Activated naive CD8-positive, alpha-beta T cell (primary cell): ENCODE measurements around the gene ZNF784.

Experiments used
- H3K27ac Mint-ChIP-seq: one replicate; pipeline ENCODE4 v1.8.0; 2021; ENCODE audit warnings: mixed read lengths
- H3K27me3 Mint-ChIP-seq: one replicate; pipeline ENCODE4 v1.8.0; 2021; ENCODE audit warnings: mixed read lengths
- H3K36me3 Mint-ChIP-seq: one replicate; pipeline ENCODE4 v1.8.0; 2021; ENCODE audit warnings: mixed read lengths
- H3K4me1 Mint-ChIP-seq: one replicate; pipeline ENCODE4 v1.8.0; 2021; ENCODE audit warnings: low read depth, mixed read lengths
- H3K4me3 Mint-ChIP-seq: one replicate; pipeline ENCODE4 v1.8.0; 2021; ENCODE audit warnings: mild to moderate bottlenecking, mixed read lengths
- H3K9me3 Mint-ChIP-seq: one replicate; pipeline ENCODE4 v1.8.0; 2021; ENCODE audit warnings: low read depth, mixed read lengths

ZNF784 gene

DNA sequence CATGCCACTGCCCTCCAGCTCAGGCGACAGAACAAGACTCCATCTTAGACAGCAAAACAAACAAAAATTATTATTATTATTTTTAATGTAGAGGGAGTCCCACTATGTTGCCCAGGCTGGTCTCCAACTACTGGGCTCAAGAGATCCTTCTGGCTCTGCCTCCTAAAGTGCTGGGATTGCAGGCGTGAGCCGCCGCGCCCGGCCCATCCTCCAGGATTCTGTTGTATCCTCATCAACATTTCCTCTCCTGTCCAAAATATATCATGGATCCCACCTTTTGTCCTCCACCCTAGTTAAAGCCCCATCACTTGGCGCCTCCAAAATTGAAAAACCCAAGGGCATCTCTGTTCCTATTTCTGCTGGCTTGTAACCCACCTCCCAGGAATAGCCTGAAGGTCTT, 1.2 kb downstream of the ZNF784 start:
- no peak overlapping the region for H3K4me3 Mint-ChIP-seq
- H3K27ac Mint-ChIP-seq: no peak overlapping the region

GRCh38 chr19:55622242-55622969, 2.0 kb downstream of the ZNF784 start:
- no peaks in the 10 kb centered on the region for H3K9me3 Mint-ChIP-seq
- no peaks in the 10 kb centered on the region for H3K36me3 Mint-ChIP-seq
- H3K4me3 Mint-ChIP-seq: no peak overlapping the region
- no peaks in the 10 kb centered on the region for H3K27me3 Mint-ChIP-seq
- no peak overlapping the region for H3K27ac Mint-ChIP-seq
- H3K4me1 Mint-ChIP-seq: peaks cover 58% of the 10 kb centered on the region

More for the DNA sequence above, 1.2 kb downstream of the ZNF784 start:
- Mint-ChIP-seq H3K4me1 (peaks cover 60% of the 10 kb centered on the region), H3K9me3 (no peaks in the 10 kb centered on the region), H3K36me3 (no peaks in the 10 kb centered on the region), H3K27me3 (no peaks in the 10 kb centered on the region)

DNA sequence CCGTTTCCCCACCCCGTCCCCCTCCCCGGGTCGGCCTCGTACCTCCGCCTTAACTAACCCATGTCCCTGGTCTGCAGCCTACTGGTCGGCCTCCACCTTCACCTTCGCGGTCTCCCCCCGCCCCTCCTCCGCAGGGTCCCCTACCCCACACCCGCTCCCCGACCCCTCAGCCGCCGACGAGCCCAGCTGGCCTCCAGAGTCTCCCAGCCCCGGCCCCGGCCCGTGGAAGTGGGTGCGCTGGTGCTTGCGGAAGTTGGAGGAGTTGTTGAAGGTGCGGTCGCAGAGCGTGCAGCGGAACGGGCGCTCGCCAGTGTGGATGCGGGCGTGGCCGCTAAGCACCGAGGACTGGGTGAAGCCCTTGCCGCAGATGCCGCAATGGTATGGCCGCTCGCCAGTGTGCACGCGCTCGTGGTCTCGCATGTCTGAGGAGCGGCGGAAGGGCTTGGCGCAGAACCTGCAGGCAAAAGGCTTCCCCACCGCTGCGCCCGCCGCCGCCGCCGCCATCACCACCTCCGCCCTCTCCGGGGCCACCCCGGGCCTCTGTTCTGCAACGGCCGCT, 2.6 kb downstream of the ZNF784 start:
- H3K9me3 Mint-ChIP-seq: no peaks in the 10 kb centered on the region
- peaks cover 54% of the 10 kb centered on the region for H3K4me1 Mint-ChIP-seq
- no peaks in the 10 kb centered on the region for H3K27me3 Mint-ChIP-seq
- no peak overlapping the region for H3K4me3 Mint-ChIP-seq
- no peak overlapping the region for H3K27ac Mint-ChIP-seq
- no peaks in the 10 kb centered on the region for H3K36me3 Mint-ChIP-seq

- Mint-ChIP-seq H3K27me3 (no peaks in the 10 kb centered on the region), H3K4me3 (peak overlapping the region; percentile 53), H3K4me1 (peaks cover 49% of the 10 kb centered on the region), H3K27ac (no peak overlapping the region), H3K9me3 (no peaks in the 10 kb centered on the region), H3K36me3 (no peaks in the 10 kb centered on the region)
Observed at GRCh38 chr19:55621205-55621672, 3.1 kb downstream of the ZNF784 start.

DNA sequence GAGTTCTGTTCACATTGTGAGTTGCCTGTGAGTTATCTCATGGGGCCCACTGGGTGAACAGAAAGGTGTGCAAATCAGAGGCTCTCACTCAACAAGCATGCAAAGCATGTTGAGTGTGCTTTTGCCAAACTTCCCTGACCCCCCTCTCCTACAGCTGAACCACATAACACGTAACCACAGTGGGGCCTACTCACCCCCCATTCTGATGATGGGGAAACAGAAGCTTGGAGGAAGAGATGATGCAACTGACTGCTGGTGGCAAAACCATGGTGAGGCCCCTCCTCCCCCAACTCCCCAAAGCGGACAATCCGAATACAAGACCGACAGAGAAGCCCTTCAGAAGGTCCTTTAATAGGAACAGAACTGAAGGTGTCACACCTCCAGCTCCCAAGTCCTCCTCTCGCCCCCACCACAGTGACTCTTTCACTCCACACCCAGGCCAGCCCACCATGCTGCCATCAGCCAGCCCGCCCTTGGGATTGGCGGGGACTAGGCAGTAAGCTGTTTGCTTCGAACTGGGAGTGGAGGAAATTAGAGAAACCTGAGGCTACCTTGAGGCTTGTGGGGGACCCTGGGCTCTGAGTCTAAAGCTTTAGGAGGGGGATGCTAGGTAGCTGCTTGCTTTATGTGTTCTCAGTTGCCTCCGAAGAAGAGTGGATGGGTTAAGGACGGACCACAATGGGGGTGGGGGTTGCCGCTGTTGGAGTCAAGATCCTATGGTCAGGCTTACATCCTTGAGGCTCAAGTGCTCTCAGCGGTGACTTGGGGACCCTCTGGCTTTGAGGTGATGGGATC, 3.8 kb downstream of the ZNF784 start:
- Mint-ChIP-seq H3K27me3 (no peaks in the 10 kb centered on the region), H3K4me1 (peaks cover 45% of the 10 kb centered on the region), H3K27ac (peak overlapping the region; percentile 77), H3K4me3 (peak overlapping the region; percentile 53), H3K9me3 (no peaks in the 10 kb centered on the region), H3K36me3 (no peaks in the 10 kb centered on the region)

GRCh38 chr19:55619286-55619685, 5.1 kb downstream of the ZNF784 start:
- no peak overlapping the region for H3K27ac Mint-ChIP-seq
- no peaks in the 10 kb centered on the region for H3K27me3 Mint-ChIP-seq
- H3K4me1 Mint-ChIP-seq: peaks cover 38% of the 10 kb centered on the region
- no peaks in the 10 kb centered on the region for H3K9me3 Mint-ChIP-seq
- no peak overlapping the region for H3K4me3 Mint-ChIP-seq
- no peaks in the 10 kb centered on the region for H3K36me3 Mint-ChIP-seq

- peaks cover 31% of the 10 kb centered on the region for H3K4me1 Mint-ChIP-seq
- H3K4me3 Mint-ChIP-seq: no peak overlapping the region
- peak overlapping the region; percentile 28 for H3K27ac Mint-ChIP-seq
- H3K27me3 Mint-ChIP-seq: no peaks in the 10 kb centered on the region
- H3K36me3 Mint-ChIP-seq: no peaks in the 10 kb centered on the region
- H3K9me3 Mint-ChIP-seq: no peaks in the 10 kb centered on the region
Observed at GRCh38 chr19:55618426-55618825, 5.9 kb downstream of the ZNF784 start.

DNA sequence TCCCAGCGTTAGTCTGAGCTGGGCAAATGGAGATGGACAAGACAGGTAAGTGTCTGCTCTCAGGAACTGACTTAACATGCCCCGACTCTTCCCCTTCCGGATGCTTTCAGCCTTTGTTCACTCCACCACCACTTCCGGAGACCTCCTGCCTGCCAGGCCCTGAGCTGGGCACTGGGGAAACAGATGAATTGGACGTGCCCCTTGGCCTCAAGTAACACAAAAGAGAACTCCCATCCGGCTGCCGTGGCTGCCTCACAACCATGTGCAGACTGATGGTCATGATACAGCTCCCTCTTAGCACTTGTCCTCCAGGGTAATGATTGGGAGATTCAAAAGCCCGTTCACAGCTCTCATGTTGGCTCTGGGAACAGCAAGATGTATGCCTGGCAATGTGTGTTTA, 6.9 kb downstream of the ZNF784 start:
- H3K27me3 Mint-ChIP-seq: no peaks in the 10 kb centered on the region
- no peaks in the 10 kb centered on the region for H3K36me3 Mint-ChIP-seq
- no peak overlapping the region for H3K4me3 Mint-ChIP-seq
- H3K27ac Mint-ChIP-seq: no peak overlapping the region
- peaks cover 28% of the 10 kb centered on the region for H3K4me1 Mint-ChIP-seq
- no peaks in the 10 kb centered on the region for H3K9me3 Mint-ChIP-seq

DNA sequence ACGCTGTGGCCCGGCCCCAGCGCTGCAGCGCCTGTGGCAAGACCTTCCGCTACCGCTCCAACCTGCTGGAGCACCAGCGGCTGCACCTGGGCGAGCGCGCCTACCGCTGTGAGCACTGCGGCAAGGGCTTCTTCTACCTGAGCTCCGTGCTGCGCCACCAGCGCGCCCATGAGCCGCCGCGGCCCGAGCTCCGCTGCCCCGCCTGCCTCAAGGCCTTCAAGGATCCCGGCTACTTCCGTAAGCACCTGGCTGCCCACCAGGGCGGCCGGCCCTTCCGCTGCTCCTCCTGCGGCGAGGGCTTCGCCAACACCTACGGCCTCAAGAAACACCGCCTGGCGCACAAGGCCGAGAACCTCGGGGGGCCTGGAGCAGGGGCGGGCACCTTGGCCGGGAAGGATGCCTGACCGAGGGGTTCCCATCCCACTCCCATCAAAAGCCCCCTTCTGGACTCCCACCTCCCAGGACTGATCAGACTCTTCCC, 7.9 kb downstream of the ZNF784 start:
- no peaks in the 10 kb centered on the region for H3K36me3 Mint-ChIP-seq
- peaks cover 36% of the 10 kb centered on the region for H3K4me1 Mint-ChIP-seq
- H3K9me3 Mint-ChIP-seq: no peaks in the 10 kb centered on the region
- no peak overlapping the region for H3K27ac Mint-ChIP-seq
- no peaks in the 10 kb centered on the region for H3K27me3 Mint-ChIP-seq
- H3K4me3 Mint-ChIP-seq: no peak overlapping the region

GRCh38 chr19:55615543-55616394, 8.6 kb downstream of the ZNF784 start:
- no peak overlapping the region for H3K27ac Mint-ChIP-seq
- no peak overlapping the region for H3K4me3 Mint-ChIP-seq
- H3K36me3 Mint-ChIP-seq: no peaks in the 10 kb centered on the region
- no peaks in the 10 kb centered on the region for H3K27me3 Mint-ChIP-seq
- H3K4me1 Mint-ChIP-seq: peaks cover 35% of the 10 kb centered on the region
- no peaks in the 10 kb centered on the region for H3K9me3 Mint-ChIP-seq

- Mint-ChIP-seq H3K4me3 (no peak overlapping the region), H3K36me3 (no peaks in the 10 kb centered on the region), H3K4me1 (peaks cover 34% of the 10 kb centered on the region), H3K27ac (no peak overlapping the region), H3K27me3 (no peaks in the 10 kb centered on the region), H3K9me3 (no peaks in the 10 kb centered on the region)
Observed at GRCh38 chr19:55614711-55615542, 9.4 kb downstream of the ZNF784 start.

- Mint-ChIP-seq H3K27me3 (no peaks in the 10 kb centered on the region), H3K4me1 (peaks cover 33% of the 10 kb centered on the region), H3K36me3 (no peaks in the 10 kb centered on the region), H3K4me3 (no peak overlapping the region), H3K9me3 (no peaks in the 10 kb centered on the region), H3K27ac (no peak overlapping the region)
Observed at GRCh38 chr19:55613930-55614710, 10.2 kb downstream of the ZNF784 start.

- Mint-ChIP-seq H3K9me3 (no peaks in the 10 kb centered on the region), H3K4me3 (no peak overlapping the region), H3K27me3 (no peaks in the 10 kb centered on the region), H3K4me1 (peaks cover 34% of the 10 kb centered on the region), H3K27ac (no peak overlapping the region), H3K36me3 (no peaks in the 10 kb centered on the region)
Observed at GRCh38 chr19:55613396-55613795, 11.0 kb downstream of the ZNF784 start.
